ENCODE data around the gene WDR86.

Gene WDR86

DNA sequence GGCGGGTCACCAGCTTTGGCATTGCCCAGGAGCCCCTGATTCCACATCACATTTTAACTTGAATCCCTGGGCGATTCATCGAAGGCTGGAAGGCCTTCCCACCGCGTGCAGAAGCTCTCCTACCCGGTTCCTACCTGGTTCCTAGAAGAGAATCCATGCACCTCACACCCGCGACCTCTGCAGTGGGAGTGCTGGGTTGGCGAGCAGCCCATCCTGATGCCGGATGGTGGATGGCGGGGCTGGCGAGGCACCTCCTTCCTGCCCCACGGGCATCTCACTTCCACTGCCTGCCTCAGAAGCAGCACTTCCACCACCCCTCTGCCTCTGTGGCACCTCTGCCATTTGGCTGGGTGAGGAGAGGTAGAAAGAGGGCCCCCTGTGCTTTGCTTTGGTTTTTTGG is 36.2 kb downstream of the WDR86 start:
- TF ChIP-seq EZH2phosphoT487 (IDR thresholded peaks at IDR 0.05; ENCODE audit: borderline replicate concordance, low read length): no peak
- TF ChIP-seq, protein P1, sequence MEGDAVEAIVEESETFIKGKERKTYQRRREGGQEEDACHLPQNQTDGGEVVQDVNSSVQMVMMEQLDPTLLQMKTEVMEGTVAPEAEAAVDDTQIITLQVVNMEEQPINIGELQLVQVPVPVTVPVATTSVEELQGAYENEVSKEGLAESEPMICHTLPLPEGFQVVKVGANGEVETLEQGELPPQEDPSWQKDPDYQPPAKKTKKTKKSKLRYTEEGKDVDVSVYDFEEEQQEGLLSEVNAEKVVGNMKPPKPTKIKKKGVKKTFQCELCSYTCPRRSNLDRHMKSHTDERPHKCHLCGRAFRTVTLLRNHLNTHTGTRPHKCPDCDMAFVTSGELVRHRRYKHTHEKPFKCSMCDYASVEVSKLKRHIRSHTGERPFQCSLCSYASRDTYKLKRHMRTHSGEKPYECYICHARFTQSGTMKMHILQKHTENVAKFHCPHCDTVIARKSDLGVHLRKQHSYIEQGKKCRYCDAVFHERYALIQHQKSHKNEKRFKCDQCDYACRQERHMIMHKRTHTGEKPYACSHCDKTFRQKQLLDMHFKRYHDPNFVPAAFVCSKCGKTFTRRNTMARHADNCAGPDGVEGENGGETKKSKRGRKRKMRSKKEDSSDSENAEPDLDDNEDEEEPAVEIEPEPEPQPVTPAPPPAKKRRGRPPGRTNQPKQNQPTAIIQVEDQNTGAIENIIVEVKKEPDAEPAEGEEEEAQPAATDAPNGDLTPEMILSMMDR (IDR thresholded peaks at IDR 0.05; ENCODE audit: low read depth, low read length, poor library complexity, severe bottlenecking): no peak
- H3K27ac ChIP-seq (ENCODE audit: low read depth, low read length): no peak overlapping the region
- no peaks in the 10 kb centered on the region for H3K9me3 ChIP-seq (ENCODE audit: control insufficient read depth, insufficient read depth, low read length)
- peaks cover 23% of the 10 kb centered on the region for H3K36me3 ChIP-seq (ENCODE audit: control insufficient read depth, low read length)
- H3K4me2 ChIP-seq (ENCODE audit: low read length): no peak overlapping the region
- no peaks in the 10 kb centered on the region for H3K9me2 ChIP-seq (replicated peaks; ENCODE audit: control insufficient read depth, low read length)
- no peaks in the 10 kb centered on the region for H4K20me1 ChIP-seq (ENCODE audit: control insufficient read depth, insufficient read depth, low read depth, low read length)
- no peaks in the 10 kb centered on the region for H3F3A ChIP-seq (ENCODE audit: control insufficient read depth, insufficient read depth)
- H3K4me1 ChIP-seq (ENCODE audit: control insufficient read depth, low read length): no peaks in the 10 kb centered on the region
- no peaks in the 10 kb centered on the region for H3K79me2 ChIP-seq (ENCODE audit: control insufficient read depth, low read length)
- H3K27me3 ChIP-seq (ENCODE audit: control insufficient read depth, low read length): no peaks in the 10 kb centered on the region
- H3K4me3 ChIP-seq (ENCODE audit: low read length): no peak overlapping the region

DNA sequence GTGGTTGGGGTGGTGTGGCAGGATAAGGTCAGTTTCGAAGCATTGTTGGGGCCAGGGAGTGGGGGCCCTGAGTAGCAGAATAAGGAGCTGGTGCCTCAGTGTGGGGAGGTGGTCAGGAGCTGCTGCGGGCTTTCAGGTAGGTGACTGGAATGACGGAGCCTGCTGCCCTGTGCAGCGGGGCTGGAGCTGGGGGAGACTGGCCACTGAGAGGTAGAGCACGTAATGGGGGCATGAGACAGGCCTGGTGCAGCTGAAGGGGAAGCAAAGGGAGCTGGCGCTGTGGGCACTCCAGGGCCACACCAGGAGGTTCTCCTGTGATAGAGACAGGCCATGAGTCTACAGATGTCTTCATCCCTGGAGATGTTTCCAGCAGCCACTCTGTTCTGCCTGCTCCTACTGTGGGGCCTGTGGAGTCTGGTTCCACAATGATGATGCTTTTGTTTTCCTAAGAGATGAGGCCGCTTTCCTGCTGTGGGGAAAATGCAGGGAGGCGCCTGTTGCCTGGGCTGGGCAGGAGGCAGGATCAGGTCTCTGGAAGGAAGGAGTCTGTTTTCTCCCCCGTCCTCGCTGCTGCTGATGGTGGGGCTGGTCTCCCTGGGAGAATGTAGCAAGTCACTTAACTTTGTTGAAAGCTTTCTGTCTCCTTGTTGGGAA is 37.1 kb downstream of the WDR86 start:
- H3K27me3 ChIP-seq (ENCODE audit: control insufficient read depth, low read length): no peaks in the 10 kb centered on the region
- no peaks in the 10 kb centered on the region for H4K20me1 ChIP-seq (ENCODE audit: control insufficient read depth, insufficient read depth, low read depth, low read length)
- H3K4me2 ChIP-seq (ENCODE audit: low read length): no peak overlapping the region
- no peaks in the 10 kb centered on the region for H3K9me2 ChIP-seq (replicated peaks; ENCODE audit: control insufficient read depth, low read length)
- H3K36me3 ChIP-seq (ENCODE audit: control insufficient read depth, low read length): peaks cover 30% of the 10 kb centered on the region
- H3K4me1 ChIP-seq (ENCODE audit: control insufficient read depth, low read length): peaks cover 5% of the 10 kb centered on the region; the same call in 1 of the 2 replicates
- no peaks in the 10 kb centered on the region for H3K79me2 ChIP-seq (ENCODE audit: control insufficient read depth, low read length)
- H3K9me3 ChIP-seq (ENCODE audit: control insufficient read depth, insufficient read depth, low read length): no peaks in the 10 kb centered on the region
- H3K4me3 ChIP-seq (ENCODE audit: low read length): no peak overlapping the region
- no peak overlapping the region for H3K27ac ChIP-seq (ENCODE audit: low read depth, low read length)
- no peaks in the 10 kb centered on the region for H3F3A ChIP-seq (ENCODE audit: control insufficient read depth, insufficient read depth)
- TF ChIP-seq, protein P1 (IDR thresholded peaks at IDR 0.05; ENCODE audit: low read depth, low read length, poor library complexity, severe bottlenecking): no peak
- no peak for TF ChIP-seq EZH2phosphoT487 (IDR thresholded peaks at IDR 0.05; ENCODE audit: borderline replicate concordance, low read length)

DNA sequence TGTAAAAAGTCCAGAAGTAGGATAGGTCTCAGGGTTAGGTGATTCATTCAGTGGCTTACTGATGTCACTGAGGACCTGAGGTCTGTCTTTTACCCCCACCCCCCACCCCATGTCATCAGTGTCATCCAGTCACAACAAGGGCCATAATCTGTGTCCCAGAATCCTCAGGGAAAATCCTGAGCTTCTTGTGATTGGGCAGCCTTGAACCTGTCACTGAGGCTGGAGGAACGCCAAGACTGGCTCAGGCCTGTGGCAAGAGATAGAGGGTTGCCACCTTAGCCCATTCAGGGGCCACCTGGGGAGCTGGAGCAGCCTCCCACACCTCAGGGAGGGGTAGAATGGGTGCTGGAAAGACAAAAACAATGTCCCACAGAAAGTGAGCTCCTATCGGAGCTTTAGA is 38.6 kb downstream of the WDR86 start:
- Histone ChIP-seq H3F3A (ENCODE audit: control insufficient read depth, insufficient read depth) (no peaks in the 10 kb centered on the region), H3K27me3 (ENCODE audit: control insufficient read depth, low read length) (no peaks in the 10 kb centered on the region), H3K9me3 (ENCODE audit: control insufficient read depth, insufficient read depth, low read length) (no peaks in the 10 kb centered on the region), H3K4me3 (ENCODE audit: low read length) (no peak overlapping the region), H3K79me2 (ENCODE audit: control insufficient read depth, low read length) (no peaks in the 10 kb centered on the region), H3K36me3 (ENCODE audit: control insufficient read depth, low read length) (peaks cover 23% of the 10 kb centered on the region), H3K9me2 (replicated peaks; ENCODE audit: control insufficient read depth, low read length) (no peaks in the 10 kb centered on the region), H3K27ac (ENCODE audit: low read depth, low read length) (no peak overlapping the region), H3K4me2 (ENCODE audit: low read length) (no peak overlapping the region), H4K20me1 (ENCODE audit: control insufficient read depth, insufficient read depth, low read depth, low read length) (no peaks in the 10 kb centered on the region), H3K4me1 (ENCODE audit: control insufficient read depth, low read length) (peaks cover 5% of the 10 kb centered on the region; the same call in 1 of the 2 replicates)
- TF ChIP-seq, protein P1 (IDR thresholded peaks at IDR 0.05; ENCODE audit: low read depth, low read length, poor library complexity, severe bottlenecking): no peak
- no peak for TF ChIP-seq EZH2phosphoT487 (IDR thresholded peaks at IDR 0.05; ENCODE audit: borderline replicate concordance, low read length)

Data from DOHH2 (cell line).